HUES48 (cell line): ENCODE results near the gene DLG2.
"Not testable (repeated sequence)": the region's sequence is repeated elsewhere in the genome, so short reads cannot be mapped to it uniquely, and the experiment has no call there.

Experiments
- H3K27ac ChIP-seq: one replicate; pipeline ENCODE4 v1.7.0; 2013; ENCODE audit warnings: low read depth, low read length, inconsistent platforms
- H3K27me3 ChIP-seq: 2 replicates; pipeline ENCODE4 v1.6.1; 2013; ENCODE audit warnings: mild to moderate bottlenecking, low read length; ENCODE audit not compliant: control insufficient read depth, insufficient read depth
- H3K36me3 ChIP-seq: 2 replicates; pipeline ENCODE4 v1.6.1; 2013; ENCODE audit warnings: low read length; ENCODE audit not compliant: control insufficient read depth, insufficient read depth
- H3K4me1 ChIP-seq: 2 replicates; pipeline ENCODE4 v1.6.1; 2013; ENCODE audit warnings: mild to moderate bottlenecking, low read length; ENCODE audit not compliant: control insufficient read depth, insufficient read depth
- H3K4me3 ChIP-seq: 2 replicates; pipeline ENCODE4 v1.5.1; 2013; ENCODE audit warnings: mild to moderate bottlenecking, low read depth, low read length
- H3K9ac ChIP-seq: 2 replicates; pipeline ENCODE4 v1.6.1; 2013; ENCODE audit warnings: mild to moderate bottlenecking, low read depth, low read length, moderate library complexity
- H3K9me3 ChIP-seq: 2 replicates; pipeline ENCODE4 v1.6.1; 2013; ENCODE audit warnings: low read length; ENCODE audit not compliant: control insufficient read depth, insufficient read depth

DLG2 gene

GRCh38 chr11:83448686-83449085, 2178.5 kb downstream of the DLG2 start:
- Histone ChIP-seq H3K4me1 (no peaks in the 10 kb centered on the region), H3K27ac (no peak overlapping the region), H3K36me3 (no peaks in the 10 kb centered on the region), H3K4me3 (no peak overlapping the region), H3K9me3 (no peaks in the 10 kb centered on the region; the same call in 1 of the 2 replicates), H3K9ac (no peak overlapping the region), H3K27me3 (no peaks in the 10 kb centered on the region)

GRCh38 chr11:83443880-83444279, 2183.3 kb downstream of the DLG2 start:
- H3K9ac ChIP-seq, H3K27me3 ChIP-seq, H3K9me3 ChIP-seq, H3K36me3 ChIP-seq, H3K27ac ChIP-seq, H3K4me3 ChIP-seq, H3K4me1 ChIP-seq: not testable (repeated sequence)

- no peaks in the 10 kb centered on the region for H3K36me3 ChIP-seq
- H3K27me3 ChIP-seq = no peaks in the 10 kb centered on the region
- H3K27ac ChIP-seq = no peak overlapping the region
- H3K4me3 ChIP-seq = no peak overlapping the region
- no peak overlapping the region for H3K9ac ChIP-seq
- no peaks in the 10 kb centered on the region for H3K4me1 ChIP-seq
- H3K9me3 ChIP-seq = no peaks in the 10 kb centered on the region
Observed at GRCh38 chr11:83441601-83442000, 2185.5 kb downstream of the DLG2 start.

- H3K4me3 ChIP-seq = no peak overlapping the region
Observed at GRCh38 chr11:83441171-83441570, 2186.0 kb downstream of the DLG2 start.

GRCh38 chr11:83438438-83438837, 2188.7 kb downstream of the DLG2 start:
- Histone ChIP-seq H3K4me1 (no peaks in the 10 kb centered on the region), H3K27ac (no peak overlapping the region), H3K4me3 (no peak overlapping the region), H3K36me3 (no peaks in the 10 kb centered on the region), H3K9ac (no peak overlapping the region), H3K9me3 (no peaks in the 10 kb centered on the region), H3K27me3 (no peaks in the 10 kb centered on the region)

More at GRCh38 chr11:83441171-83441570, 2186.0 kb downstream of the DLG2 start:
- Histone ChIP-seq H3K27ac (no peak overlapping the region), H3K9ac (no peak overlapping the region), H3K9me3 (no peaks in the 10 kb centered on the region), H3K4me1 (no peaks in the 10 kb centered on the region), H3K36me3 (no peaks in the 10 kb centered on the region), H3K27me3 (no peaks in the 10 kb centered on the region)

GRCh38 chr11:83437939-83438338, 2189.2 kb downstream of the DLG2 start:
- Histone ChIP-seq H3K27ac (no peak overlapping the region), H3K9me3 (no peaks in the 10 kb centered on the region), H3K27me3 (no peaks in the 10 kb centered on the region), H3K9ac (no peak overlapping the region), H3K36me3 (no peaks in the 10 kb centered on the region), H3K4me3 (no peak overlapping the region), H3K4me1 (no peaks in the 10 kb centered on the region)

- Histone ChIP-seq H3K27me3 (no peaks in the 10 kb centered on the region), H3K36me3 (no peaks in the 10 kb centered on the region), H3K27ac (no peak overlapping the region), H3K4me3 (no peak overlapping the region), H3K9me3 (no peaks in the 10 kb centered on the region), H3K4me1 (no peaks in the 10 kb centered on the region), H3K9ac (no peak overlapping the region)
Observed at GRCh38 chr11:83436855-83437254, 2190.3 kb downstream of the DLG2 start.

- H3K36me3 ChIP-seq, H3K4me3 ChIP-seq, H3K27ac ChIP-seq, H3K9ac ChIP-seq, H3K27me3 ChIP-seq, H3K4me1 ChIP-seq, H3K9me3 ChIP-seq: not testable (repeated sequence)
Observed at GRCh38 chr11:83434812-83435211, 2192.3 kb downstream of the DLG2 start.

GRCh38 chr11:83427943-83428342, 2199.2 kb downstream of the DLG2 start:
- H3K9me3 ChIP-seq = no peaks in the 10 kb centered on the region
- no peak overlapping the region for H3K4me3 ChIP-seq
- peaks cover 18% of the 10 kb centered on the region for H3K4me1 ChIP-seq
- no peaks in the 10 kb centered on the region for H3K27me3 ChIP-seq
- no peak overlapping the region for H3K9ac ChIP-seq
- no peak overlapping the region for H3K27ac ChIP-seq
- no peaks in the 10 kb centered on the region for H3K36me3 ChIP-seq

GRCh38 chr11:83427501-83427900, 2199.6 kb downstream of the DLG2 start:
- peaks cover 18% of the 10 kb centered on the region for H3K4me1 ChIP-seq
- H3K9me3 ChIP-seq = no peaks in the 10 kb centered on the region
- H3K36me3 ChIP-seq = no peaks in the 10 kb centered on the region
- H3K9ac ChIP-seq = no peak overlapping the region
- H3K27me3 ChIP-seq = no peaks in the 10 kb centered on the region
- H3K27ac ChIP-seq = no peak overlapping the region
- H3K4me3 ChIP-seq = no peak overlapping the region

- Histone ChIP-seq H3K9ac (no peak overlapping the region), H3K36me3 (no peaks in the 10 kb centered on the region), H3K27me3 (no peaks in the 10 kb centered on the region), H3K27ac (no peak overlapping the region), H3K4me3 (no peak overlapping the region), H3K9me3 (no peaks in the 10 kb centered on the region), H3K4me1 (peaks cover 12% of the 10 kb centered on the region)
Observed at GRCh38 chr11:83425137-83425466, 2202.0 kb downstream of the DLG2 start.
